Liver (tissue), 9 donors: ENCODE data around the gene UFD1. TPM values are rescaled to one million over a fixed set of nuclear protein-coding genes. Genes with fewer than 3 reads are reported as not detected.

Experiments
- DNase-seq: peaks from one replicate; pipeline ENCODE4 v3.0.0-alpha.2; 2017; ENCODE audit warnings: low spot score
- H3K27ac ChIP-seq, 2 donors: one replicate each; pipeline ENCODE4 v1.7.0; 2013; ENCODE audit warnings: inconsistent platforms in 2 of 2, low read length in 2 of 2, control low read depth in 1 of 2, low read depth in 1 of 2, mild to moderate bottlenecking in 1 of 2
- H3K27me3 ChIP-seq, 4 donors: one replicate each; pipeline versions ENCODE4 v1.6.1 to v1.7.0; 2013; ENCODE audit warnings: low read length in 3 of 4, inconsistent platforms in 1 of 4, mild to moderate bottlenecking in 1 of 4, moderate library complexity in 1 of 4; ENCODE audit not compliant: control insufficient read depth in 4 of 4, insufficient read depth in 4 of 4
- H3K36me3 ChIP-seq, 4 donors: one replicate each; pipeline versions ENCODE4 v1.6.1 to v1.7.0; 2013; ENCODE audit warnings: low read length in 3 of 4, mild to moderate bottlenecking in 3 of 4, low read depth in 1 of 4, moderate library complexity in 1 of 4; ENCODE audit not compliant: control insufficient read depth in 4 of 4, insufficient read depth in 3 of 4
- H3K4me1 ChIP-seq, 4 donors: one replicate each; pipeline versions ENCODE4 v1.6.1 to v1.7.0; 2013; ENCODE audit warnings: low read length in 3 of 4, mild to moderate bottlenecking in 3 of 4, moderate library complexity in 1 of 4; ENCODE audit not compliant: control insufficient read depth in 4 of 4, insufficient read depth in 4 of 4
- H3K4me3 ChIP-seq, 3 donors: one replicate each; pipeline versions ENCODE4 v1.6.1 to v1.7.0; 2013; ENCODE audit warnings: low read length in 3 of 3, control low read depth in 1 of 3, low read depth in 1 of 3, mild to moderate bottlenecking in 1 of 3
- H3K9ac ChIP-seq, 2 donors: one replicate each; pipeline ENCODE4 v1.7.0; 2013; ENCODE audit warnings: low read length in 2 of 2, mild to moderate bottlenecking in 2 of 2, moderate library complexity in 2 of 2, control low read depth in 1 of 2, low read depth in 1 of 2
- H3K9me3 ChIP-seq, 4 donors: one replicate each; pipeline versions ENCODE4 v1.6.1 to v1.7.0; 2013; ENCODE audit warnings: low read length in 3 of 4; ENCODE audit not compliant: control insufficient read depth in 4 of 4
- EGR1 ChIP-seq, 2 donors: IDR thresholded peaks; 2 replicates each; pipeline ENCODE4 v1.6.1; 2016 to 2018; ENCODE audit warnings: antibody characterized with exemption in 2 of 2, low read depth in 2 of 2
- FOXA1 ChIP-seq: IDR thresholded peaks from 2 replicates; pipeline ENCODE4 v1.6.1; 2016; ENCODE audit warnings: antibody characterized with exemption
- FOXA2 ChIP-seq: IDR thresholded peaks from 2 replicates; pipeline ENCODE4 v1.6.1; 2016; ENCODE audit warnings: antibody characterized with exemption
- GABPA ChIP-seq, 2 donors: IDR thresholded peaks in 1 of 2; conservative IDR thresholded peaks in 1 of 2; 2 replicates each; pipeline ENCODE4 v1.6.1; 2016; ENCODE audit warnings: antibody characterized with exemption in 2 of 2, mild to moderate bottlenecking in 1 of 2, moderate library complexity in 1 of 2
- HNF4A ChIP-seq, 2 donors: conservative IDR thresholded peaks; 2 replicates each; pipeline ENCODE4 v1.6.1; 2016; ENCODE audit warnings: antibody characterized with exemption in 2 of 2, mild to moderate bottlenecking in 2 of 2
- HNF4G ChIP-seq: IDR thresholded peaks from 2 replicates; pipeline ENCODE4 v1.6.1; 2016; ENCODE audit warnings: antibody characterized with exemption
- JUND ChIP-seq, 2 donors: IDR thresholded peaks; 2 replicates each; pipeline ENCODE4 v1.6.1; 2016; ENCODE audit warnings: antibody characterized with exemption in 2 of 2
- NR2F2 ChIP-seq: IDR thresholded peaks from 2 replicates; pipeline ENCODE4 v1.6.1; 2016; ENCODE audit warnings: antibody characterized with exemption
- RAD21 ChIP-seq, 2 donors: IDR thresholded peaks; 2 replicates each; pipeline ENCODE4 v1.6.1; 2016; ENCODE audit warnings: antibody characterized with exemption in 2 of 2, mild to moderate bottlenecking in 2 of 2
- SP1 ChIP-seq: IDR thresholded peaks from 2 replicates; pipeline ENCODE4 v1.6.1; 2018; ENCODE audit warnings: antibody characterized with exemption, mild to moderate bottlenecking
- TAF1 ChIP-seq: conservative IDR thresholded peaks from 2 replicates; pipeline ENCODE4 v1.6.1; 2016; ENCODE audit warnings: antibody characterized with exemption, mild to moderate bottlenecking
- YY1 ChIP-seq: IDR thresholded peaks from 2 replicates; pipeline ENCODE4 v1.6.1; 2016; ENCODE audit warnings: antibody characterized with exemption, mild to moderate bottlenecking
- WGBS: extraction: QIAGEN DNeasy Blood & Tissue Kit; methylation state at CpG from one replicate; pipeline ENCODE4 v1.1.7; 2013; 5-methylcytosine and 5-hydroxymethylcytosine counted together
- polyA plus RNA-seq, 2 donors: library from polyadenylated mRNA; stranded (reverse) in 1 of 2; unstranded in 1 of 2; fragments of 200-250 nt in 1 of 2; fragments of >200 nt in 1 of 2; fragmentation: Nextera tagmentation in 1 of 2; extraction: Ambion mirVana in 1 of 2; gene quantifications; one replicate each; pipeline versions ENCODE4 v1.2.1 to v1.2.3, GENCODE V29; 2013 to 2015
- total RNA-seq, 2 donors: library from RNA; depleted of rRNA; stranded (reverse); fragments of >200 nt; gene quantifications; one replicate each; pipeline ENCODE4 v1.2.3, GENCODE V29; 2014
- TF ChIP-seq, protein P1 (sequence below): fragments of 150-350 bp; IDR thresholded peaks from 2 replicates; pipeline ENCODE4 v1.5.1; 2017; ENCODE audit warnings: improper control_type of control experiment, low read depth, low read length; ENCODE audit not compliant: missing input control
- TF ChIP-seq, protein P2 (sequence below): IDR thresholded peaks from 2 replicates; pipeline ENCODE4 v1.6.1; 2016; ENCODE audit warnings: antibody characterized with exemption
- TF ChIP-seq, protein P3 (sequence below): IDR thresholded peaks from 2 replicates; pipeline ENCODE4 v1.6.1; 2016; ENCODE audit warnings: antibody characterized with exemption
- TF ChIP-seq, protein P4 (sequence below): IDR thresholded peaks from 2 replicates; pipeline ENCODE4 v1.6.1; 2016; ENCODE audit warnings: antibody characterized with exemption, mild to moderate bottlenecking
- TF ChIP-seq, protein P5 (sequence below): IDR thresholded peaks from 2 replicates; pipeline ENCODE4 v1.6.1; 2016; ENCODE audit warnings: antibody characterized with exemption
- donor health status: healthy.
- donor health status: healthy.
- donor health status: healthy.
- donor health status: healthy.
- donor health status: healthy.

UFD1 gene
- total and polyA plus RNA-seq, 4 donors: 28.2 to 64.2 (median 54.6) TPM

DNA sequence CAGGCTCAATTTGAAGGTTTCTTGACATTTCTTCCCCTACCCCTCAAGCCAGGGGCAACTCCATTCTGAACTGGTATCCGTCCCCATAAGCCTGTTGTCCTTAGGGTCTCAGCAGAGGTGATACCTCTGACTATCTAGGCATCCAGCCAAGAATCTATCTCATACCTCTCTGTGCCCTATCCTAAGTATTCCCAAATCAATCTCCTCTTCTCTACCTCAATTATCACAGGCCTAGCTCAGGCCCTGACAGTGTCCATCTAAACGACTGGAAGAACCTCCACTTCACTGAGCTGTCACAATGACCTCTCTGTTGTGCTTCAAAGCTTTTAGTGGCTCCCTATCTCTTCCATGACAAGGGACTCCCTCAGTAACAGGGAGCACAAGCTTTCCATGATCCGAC, 74.3 kb downstream of the UFD1 start:
- Histone ChIP-seq H3K9me3 (no peaks in the 10 kb centered on the region), H3K4me3 (no peak overlapping the region), H3K9ac (no peak overlapping the region), H3K36me3 (peaks cover 6 to 61% (median 41%) of the 10 kb centered on the region in 4 donors), H3K27ac (no peak overlapping the region), H3K4me1 (peaks cover 0 to 10% (median 6%) of the 10 kb centered on the region in 4 donors), H3K27me3 (no peaks in the 10 kb centered on the region)
- TF ChIP-seq HNF4A (conservative IDR thresholded peaks at IDR 0.05) (no peak), HNF4G (no peak), RAD21 (IDR thresholded peaks at IDR 0.05) (no peak), FOXA1 (no peak), EGR1 (IDR thresholded peaks at IDR 0.05; ENCODE audit: low read depth in 2 of 2) (no peak), JUND (IDR thresholded peaks at IDR 0.05) (no peak), TAF1 (no peak), FOXA2 (no peak), GABPA (IDR thresholded peaks at IDR 0.05 in 1 of 2, conservative IDR thresholded peaks at IDR 0.05 in 1 of 2) (no peak), YY1 (no peak), NR2F2 (no peak), SP1 (no peak)
- TF ChIP-seq, protein P1, sequence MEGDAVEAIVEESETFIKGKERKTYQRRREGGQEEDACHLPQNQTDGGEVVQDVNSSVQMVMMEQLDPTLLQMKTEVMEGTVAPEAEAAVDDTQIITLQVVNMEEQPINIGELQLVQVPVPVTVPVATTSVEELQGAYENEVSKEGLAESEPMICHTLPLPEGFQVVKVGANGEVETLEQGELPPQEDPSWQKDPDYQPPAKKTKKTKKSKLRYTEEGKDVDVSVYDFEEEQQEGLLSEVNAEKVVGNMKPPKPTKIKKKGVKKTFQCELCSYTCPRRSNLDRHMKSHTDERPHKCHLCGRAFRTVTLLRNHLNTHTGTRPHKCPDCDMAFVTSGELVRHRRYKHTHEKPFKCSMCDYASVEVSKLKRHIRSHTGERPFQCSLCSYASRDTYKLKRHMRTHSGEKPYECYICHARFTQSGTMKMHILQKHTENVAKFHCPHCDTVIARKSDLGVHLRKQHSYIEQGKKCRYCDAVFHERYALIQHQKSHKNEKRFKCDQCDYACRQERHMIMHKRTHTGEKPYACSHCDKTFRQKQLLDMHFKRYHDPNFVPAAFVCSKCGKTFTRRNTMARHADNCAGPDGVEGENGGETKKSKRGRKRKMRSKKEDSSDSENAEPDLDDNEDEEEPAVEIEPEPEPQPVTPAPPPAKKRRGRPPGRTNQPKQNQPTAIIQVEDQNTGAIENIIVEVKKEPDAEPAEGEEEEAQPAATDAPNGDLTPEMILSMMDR: no peak
- TF ChIP-seq, protein P2, sequence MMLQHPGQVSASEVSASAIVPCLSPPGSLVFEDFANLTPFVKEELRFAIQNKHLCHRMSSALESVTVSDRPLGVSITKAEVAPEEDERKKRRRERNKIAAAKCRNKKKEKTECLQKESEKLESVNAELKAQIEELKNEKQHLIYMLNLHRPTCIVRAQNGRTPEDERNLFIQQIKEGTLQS: no peak
- TF ChIP-seq, protein P3, sequence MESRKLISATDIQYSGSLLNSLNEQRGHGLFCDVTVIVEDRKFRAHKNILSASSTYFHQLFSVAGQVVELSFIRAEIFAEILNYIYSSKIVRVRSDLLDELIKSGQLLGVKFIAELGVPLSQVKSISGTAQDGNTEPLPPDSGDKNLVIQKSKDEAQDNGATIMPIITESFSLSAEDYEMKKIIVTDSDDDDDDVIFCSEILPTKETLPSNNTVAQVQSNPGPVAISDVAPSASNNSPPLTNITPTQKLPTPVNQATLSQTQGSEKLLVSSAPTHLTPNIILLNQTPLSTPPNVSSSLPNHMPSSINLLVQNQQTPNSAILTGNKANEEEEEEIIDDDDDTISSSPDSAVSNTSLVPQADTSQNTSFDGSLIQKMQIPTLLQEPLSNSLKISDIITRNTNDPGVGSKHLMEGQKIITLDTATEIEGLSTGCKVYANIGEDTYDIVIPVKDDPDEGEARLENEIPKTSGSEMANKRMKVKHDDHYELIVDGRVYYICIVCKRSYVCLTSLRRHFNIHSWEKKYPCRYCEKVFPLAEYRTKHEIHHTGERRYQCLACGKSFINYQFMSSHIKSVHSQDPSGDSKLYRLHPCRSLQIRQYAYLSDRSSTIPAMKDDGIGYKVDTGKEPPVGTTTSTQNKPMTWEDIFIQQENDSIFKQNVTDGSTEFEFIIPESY: no peak
- TF ChIP-seq, protein P4, sequence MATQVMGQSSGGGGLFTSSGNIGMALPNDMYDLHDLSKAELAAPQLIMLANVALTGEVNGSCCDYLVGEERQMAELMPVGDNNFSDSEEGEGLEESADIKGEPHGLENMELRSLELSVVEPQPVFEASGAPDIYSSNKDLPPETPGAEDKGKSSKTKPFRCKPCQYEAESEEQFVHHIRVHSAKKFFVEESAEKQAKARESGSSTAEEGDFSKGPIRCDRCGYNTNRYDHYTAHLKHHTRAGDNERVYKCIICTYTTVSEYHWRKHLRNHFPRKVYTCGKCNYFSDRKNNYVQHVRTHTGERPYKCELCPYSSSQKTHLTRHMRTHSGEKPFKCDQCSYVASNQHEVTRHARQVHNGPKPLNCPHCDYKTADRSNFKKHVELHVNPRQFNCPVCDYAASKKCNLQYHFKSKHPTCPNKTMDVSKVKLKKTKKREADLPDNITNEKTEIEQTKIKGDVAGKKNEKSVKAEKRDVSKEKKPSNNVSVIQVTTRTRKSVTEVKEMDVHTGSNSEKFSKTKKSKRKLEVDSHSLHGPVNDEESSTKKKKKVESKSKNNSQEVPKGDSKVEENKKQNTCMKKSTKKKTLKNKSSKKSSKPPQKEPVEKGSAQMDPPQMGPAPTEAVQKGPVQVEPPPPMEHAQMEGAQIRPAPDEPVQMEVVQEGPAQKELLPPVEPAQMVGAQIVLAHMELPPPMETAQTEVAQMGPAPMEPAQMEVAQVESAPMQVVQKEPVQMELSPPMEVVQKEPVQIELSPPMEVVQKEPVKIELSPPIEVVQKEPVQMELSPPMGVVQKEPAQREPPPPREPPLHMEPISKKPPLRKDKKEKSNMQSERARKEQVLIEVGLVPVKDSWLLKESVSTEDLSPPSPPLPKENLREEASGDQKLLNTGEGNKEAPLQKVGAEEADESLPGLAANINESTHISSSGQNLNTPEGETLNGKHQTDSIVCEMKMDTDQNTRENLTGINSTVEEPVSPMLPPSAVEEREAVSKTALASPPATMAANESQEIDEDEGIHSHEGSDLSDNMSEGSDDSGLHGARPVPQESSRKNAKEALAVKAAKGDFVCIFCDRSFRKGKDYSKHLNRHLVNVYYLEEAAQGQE: no peak
- TF ChIP-seq, protein P5, sequence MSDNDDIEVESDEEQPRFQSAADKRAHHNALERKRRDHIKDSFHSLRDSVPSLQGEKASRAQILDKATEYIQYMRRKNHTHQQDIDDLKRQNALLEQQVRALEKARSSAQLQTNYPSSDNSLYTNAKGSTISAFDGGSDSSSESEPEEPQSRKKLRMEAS: no peak
- DNase-seq: no peak
- 95% methylated on average over 3 of the region's 3 CpGs for WGBS
